Measurements from ENCODE around the gene ZNHIT1.
A peak's percentile ranks its signal among the peaks of the same experiment; 100 is the strongest.
"Not testable (repeated sequence)": the region's sequence is repeated elsewhere in the genome, so short reads cannot be mapped to it uniquely, and the experiment has no call there.

Gene ZNHIT1

DNA sequence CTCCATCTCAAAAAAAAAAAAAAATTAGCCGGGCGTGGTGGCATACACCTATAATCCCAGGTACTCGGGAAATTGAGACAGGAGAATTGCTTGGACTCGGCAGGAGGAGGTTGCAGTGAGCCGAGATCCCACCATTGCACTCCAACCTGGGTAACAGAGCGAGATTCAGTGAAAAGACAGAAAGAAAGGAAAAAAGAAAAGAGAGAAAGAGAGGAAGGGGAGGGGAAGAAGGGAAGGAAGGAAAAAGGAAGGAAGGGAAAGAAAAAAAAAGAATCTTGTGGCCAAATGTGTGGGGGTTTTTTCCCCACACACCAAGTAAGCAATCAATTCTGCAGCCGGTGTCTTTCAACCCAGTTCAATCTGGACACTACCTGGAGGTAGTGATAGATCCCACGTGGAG, 28.9 kb upstream of the ZNHIT1 start:
- DNase-seq: no peak

DNA sequence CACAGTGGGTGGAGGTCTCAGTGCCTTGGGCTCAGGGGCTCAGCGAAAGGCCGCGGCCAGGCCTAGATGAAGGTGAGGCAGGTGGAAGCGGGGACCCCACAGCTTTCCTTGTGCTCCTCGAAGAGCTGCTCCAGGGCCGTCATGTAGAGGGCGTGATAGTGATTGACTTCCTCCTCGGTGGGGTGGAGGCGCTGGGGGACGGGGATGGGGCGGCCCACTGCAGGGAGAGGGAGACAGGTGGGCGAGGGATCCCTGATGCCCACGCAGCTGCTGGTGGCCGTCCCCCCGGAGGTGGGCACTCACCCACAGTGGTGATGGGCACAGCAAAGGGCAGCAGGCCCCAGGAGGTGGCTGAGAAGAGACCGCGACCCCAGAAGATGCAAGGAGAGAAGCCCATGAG, 22.1 kb upstream of the ZNHIT1 start:
- no peak for DNase-seq

DNA sequence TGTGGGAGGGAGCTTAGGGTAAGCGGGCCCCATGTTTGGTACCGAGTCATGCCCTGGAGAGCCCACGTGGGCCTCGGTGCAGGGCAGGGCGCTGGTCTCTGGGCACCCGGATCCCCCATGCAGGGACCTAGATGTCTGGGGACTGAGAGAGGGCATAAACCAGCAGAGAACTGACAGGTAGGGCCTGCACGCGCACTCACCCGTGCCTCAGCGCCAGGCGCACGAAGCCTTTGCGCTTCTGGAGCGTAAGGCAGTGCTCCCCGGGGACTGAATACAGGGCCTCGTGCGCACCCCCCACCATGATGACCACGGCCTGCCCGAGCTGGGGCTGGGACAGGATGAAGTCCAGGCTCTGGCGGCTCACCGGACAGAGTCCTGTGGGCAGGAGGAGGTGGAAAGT, 20.0 kb upstream of the ZNHIT1 start:
- DNase-seq: no peak

DNA sequence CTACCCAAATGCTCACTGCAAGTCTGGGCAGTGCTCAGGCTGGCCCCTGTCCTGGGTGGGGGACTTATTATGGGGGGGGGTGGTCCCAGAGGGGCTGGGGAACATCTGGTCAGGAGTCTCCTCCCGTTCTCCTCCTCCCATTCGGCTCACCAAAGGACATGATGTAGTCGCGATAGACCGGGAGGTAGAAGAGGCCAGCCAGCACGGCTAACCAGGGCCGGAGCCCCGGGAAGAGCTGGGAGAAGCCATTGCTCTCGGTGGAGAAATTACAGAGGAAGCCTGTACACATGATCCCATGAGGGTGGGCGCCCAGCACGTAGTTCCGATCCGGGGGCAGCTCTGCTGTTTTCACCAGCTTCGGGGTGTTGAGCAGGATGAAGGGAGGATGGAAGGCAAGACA, 19.5 kb upstream of the ZNHIT1 start:
- DNase-seq: no peak

DNA sequence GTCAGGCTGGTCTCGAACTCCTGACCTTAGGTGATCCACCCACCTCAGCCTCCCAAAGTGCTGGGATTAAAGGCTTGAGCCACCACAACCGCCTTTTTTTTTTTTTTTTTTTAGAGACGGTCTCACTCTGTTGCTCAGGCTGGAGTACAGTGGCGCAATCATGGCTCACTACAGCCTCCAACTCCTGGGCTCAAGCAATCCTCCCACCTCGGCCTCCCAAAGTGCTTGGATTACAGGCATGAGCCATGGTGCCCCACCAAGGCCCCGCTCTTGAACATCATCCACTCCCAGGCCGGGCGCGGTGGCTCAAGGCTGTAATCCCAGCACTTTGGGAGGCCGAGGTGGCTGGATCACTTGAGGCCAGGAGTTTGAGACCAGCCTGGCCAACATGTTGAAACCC, 18.4 kb upstream of the ZNHIT1 start:
- not testable (repeated sequence) for DNase-seq

DNA sequence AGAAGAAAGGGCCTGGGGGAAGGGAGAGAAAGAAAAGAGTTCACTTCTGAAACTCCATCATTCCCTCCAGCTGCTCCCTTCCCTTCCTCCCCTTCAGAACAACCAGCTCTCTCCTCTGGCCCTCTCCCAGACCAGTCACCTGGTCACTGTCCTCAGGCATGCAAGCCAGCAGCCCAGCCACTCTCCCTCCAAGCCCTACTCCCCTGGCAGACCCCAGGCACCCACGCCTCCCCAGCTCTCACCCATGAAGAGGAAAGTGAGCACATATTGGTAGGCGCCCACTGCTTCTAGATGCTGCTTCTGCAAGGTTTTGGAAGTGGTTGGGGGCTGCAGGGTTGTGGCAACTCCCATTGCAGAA, 17.5 kb upstream of the ZNHIT1 start:
- DNase-seq: no peak

DNA sequence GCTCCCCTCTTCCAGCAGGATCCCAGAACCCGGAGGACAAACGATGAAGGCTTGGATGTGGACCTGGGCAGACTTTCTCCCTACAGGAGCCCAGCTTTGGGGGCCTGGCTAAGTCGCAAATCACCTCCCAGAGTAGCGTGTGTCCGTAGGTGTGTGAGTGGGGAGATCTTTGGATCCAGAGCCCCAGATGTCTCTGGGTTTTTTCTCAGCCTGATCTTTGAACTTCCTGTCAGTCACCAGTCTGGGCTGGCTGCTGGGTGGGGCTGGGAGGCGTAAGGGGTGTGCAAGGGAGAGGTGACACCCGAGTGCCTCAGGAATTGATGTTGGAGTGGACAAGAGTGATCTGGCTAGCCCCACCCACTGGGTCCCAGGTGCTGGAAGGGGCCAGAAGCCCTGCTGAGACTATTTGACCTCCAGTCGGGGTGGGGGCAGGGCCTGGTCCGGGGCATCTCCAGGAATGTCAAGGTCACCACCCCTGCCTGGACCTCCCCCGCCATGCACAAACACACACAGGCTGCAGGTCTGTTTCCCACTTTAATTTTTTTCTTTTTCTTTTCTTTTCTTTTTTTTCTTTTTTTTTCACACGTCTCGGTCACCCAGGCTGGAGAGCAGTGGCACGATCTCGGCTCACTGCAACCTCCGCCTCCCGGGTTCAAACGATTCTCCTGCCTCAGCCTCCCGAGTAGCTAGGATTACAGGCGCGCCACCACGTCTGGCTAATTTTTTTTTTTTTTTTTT, 16.9 kb upstream of the ZNHIT1 start, which contains the start of gene MOGAT3:
MOGAT3 (minus strand) TSS at position 175 of the 738 bp plus-strand sequence. CDS start 182 bp downstream, outside the sequence.
- DNase-seq: peak in 1 of 3 donors; percentile 26

DNA sequence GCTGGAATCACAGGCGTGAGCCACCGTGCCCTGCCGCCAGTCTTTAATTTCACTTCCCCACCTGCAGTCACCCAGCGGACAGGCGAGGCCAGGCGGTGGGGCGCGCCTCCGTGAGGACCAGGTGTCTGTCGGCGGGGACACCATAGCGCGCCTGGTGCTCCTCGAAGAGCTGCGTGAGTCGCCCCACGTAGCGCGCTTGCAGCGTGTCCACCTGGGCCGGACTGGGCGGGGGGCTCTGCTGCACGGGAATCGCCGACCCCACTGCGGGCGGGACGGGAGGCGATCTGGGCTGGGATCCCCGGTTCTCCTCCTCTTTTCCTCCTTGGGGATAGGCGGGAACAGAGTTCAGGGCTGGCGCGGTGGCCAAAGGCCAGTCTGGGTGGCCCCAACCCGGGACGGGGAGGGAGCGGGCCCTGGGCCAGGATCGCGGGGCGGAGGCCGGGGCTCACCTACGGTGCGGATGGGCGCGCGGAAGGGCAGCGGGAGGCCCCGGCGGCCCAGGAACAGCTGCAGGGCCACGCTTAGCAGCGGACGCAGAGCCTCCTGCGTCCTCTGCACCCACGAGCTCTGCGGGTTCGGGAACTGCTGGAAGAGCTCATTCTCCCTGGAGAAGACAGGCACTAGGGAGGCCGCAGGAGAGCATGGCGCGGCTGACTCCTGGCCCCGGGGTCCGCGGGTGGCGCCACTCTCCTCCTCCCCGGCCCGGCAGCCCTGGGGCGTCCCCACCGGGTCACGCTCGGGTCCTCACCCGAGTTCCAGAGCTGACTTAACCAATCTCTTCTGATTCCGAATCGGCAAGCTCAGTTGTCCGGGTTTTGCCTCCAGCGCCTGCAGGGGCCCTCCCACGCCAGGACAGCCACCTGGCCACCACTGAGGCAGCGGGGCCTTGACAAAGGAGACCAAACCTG, 16.0 kb upstream of the ZNHIT1 start:
- DNase-seq: no peak

DNA sequence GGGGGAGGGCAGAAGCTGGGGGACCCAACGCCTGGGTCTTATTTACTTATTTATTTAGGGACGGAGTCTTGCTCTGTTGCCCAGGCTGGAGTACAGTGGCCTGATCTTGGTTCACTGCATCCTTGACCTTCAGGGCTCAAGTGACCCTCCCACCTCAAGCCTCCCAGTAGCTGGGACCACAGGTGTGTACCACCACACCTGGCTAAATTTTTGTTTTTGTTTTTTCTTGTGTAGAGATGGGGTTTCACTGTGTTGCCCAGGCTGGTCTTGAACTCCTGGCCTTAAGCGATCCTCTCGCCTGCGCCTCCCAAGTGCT, 15.4 kb upstream of the ZNHIT1 start:
- no peak for DNase-seq

DNA sequence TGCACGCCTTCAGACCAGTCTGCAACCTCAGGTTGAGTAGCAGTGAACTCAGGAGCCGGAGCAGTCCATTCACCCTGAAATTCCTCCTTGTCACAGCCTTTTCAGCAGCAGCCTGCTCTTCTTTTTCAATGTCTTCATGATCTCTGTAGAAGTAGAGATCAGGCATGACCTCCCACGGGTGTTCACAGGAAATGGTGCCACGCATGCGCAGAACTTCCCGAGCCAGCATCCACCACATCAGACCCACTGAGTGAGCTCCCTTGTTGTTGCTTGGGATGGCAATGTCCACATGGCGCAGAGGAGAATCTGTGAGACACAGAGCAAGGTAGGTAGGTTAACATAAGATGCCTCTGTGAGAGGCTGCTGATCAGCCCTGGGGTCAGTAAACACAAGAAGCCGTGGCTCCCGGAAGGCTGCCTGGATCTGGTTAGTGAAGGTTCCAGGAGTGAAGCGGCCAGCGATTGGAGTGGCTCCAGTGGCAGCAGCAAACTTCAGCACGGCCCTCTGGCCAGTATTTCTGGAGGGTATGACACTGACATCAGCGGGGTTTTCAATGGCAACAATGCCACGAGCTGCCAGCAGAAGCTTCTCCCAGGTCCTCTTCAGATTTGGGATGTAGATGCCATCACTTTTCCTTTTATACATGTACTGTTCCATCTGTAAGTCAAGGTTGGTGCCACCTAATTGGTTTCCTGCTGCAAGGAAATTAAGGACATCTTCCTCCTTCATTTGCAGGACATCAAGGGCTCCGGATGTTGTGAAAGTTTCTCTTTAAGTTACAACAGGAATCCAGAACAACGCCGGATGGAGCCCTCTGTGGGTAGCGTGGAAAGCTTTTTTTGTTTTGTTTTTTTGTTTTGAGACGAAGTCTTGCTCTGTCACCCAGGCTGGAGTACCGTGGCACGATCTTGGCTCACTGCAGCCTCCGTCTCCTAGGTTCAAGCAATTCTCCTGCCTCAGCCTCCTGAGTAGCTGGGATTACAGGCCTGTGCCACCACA, 13.9 kb upstream of the ZNHIT1 start:
- DNase-seq: peak; percentile 58 to 69 (median 69)

DNA sequence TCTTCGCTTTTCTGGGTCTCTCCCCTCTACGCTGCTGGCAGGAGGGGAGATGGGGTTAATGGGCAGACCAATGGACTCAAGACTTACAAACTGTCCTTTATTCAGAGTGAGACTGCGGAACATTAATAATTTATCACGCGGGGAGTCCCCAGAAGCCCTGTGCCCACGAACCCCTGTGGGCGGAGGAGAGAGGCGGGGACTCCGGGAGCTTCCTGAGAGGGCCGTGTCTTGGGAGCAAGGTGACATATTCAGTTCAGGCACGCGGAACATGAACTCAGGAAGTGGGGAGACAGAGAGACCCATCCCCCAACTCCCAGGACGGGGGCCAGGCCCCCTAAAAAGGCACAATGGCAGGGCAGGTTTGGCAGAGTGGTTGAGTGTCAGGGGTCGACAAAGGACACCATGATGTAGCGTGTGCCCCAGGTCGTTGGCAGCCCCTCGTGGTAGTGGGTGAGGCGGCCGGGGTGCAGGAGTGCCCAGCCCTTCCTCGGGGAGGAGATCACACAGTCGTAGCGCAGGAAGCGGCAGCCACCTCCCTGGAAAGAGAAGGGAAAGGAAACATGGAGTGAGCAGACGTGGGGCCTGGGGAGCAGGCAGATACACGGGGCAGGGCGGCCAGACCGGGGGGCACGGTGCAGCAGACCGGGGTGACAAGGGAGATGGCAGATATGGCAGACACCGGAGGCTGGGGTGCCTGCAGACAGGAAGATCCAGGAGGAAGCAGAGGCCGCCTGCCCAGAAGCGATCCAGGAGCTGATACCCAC, 11.9 kb upstream of the ZNHIT1 start:
- no peak for DNase-seq

DNA sequence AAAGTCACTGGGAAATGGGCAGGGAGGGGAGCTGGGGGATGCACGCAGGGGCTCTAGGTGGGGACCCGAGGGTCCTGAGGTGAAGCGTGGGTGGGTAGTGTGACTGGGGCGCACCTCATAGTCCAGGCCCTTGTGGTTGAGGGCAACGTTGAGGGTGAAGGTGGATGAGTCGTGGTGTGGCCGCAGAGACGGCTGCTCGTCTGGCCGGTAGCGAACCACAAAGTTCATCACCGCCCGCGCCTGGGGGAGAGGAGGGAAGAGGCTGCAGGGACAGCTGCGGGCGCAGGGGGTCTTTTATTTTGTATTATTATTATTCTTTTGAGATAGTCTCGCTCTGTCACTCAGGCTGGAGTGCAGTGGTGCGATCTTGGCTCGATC, 11.3 kb upstream of the ZNHIT1 start:
- no peak for DNase-seq

DNA sequence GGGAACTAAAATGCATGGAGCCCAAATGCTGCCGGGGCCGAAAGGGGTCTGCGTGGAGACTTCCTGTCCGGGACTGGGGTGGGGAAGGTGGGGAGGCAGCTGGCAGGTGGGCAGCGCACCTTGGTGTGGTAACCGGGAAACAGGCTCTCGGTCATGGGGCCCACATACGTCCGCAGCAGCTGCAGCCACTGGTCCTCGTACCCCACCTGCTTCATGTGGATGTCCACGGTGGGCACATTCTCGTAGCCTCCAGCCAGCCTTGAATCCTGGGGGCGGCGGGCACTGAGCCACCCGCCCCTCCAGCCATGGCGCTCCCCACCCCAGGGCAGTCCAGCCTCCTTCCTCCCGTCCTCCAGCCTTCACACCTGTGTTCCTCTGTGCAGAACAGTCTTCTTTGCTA, 10.5 kb upstream of the ZNHIT1 start:
- DNase-seq: no peak

DNA sequence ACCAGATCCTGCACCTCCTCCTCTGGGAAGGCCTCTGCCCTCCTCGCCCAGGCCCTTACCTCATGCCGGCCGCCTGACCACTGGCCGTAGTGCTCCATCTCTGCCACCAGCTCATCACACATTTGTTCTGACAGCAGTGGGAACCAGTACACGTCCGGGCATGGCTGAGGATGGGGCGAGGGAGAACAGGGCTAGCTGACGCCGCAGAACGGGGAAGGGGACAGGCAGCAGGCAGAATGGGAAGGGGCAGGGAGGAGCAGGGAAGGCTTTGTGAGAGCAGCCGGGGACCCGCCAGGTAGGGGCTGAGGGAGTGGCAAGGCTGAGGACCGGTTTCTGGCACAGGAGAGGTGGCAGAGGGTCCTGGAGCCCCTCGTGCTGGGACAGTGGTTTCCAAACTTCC, 9.2 kb upstream of the ZNHIT1 start:
- DNase-seq: no peak

DNA sequence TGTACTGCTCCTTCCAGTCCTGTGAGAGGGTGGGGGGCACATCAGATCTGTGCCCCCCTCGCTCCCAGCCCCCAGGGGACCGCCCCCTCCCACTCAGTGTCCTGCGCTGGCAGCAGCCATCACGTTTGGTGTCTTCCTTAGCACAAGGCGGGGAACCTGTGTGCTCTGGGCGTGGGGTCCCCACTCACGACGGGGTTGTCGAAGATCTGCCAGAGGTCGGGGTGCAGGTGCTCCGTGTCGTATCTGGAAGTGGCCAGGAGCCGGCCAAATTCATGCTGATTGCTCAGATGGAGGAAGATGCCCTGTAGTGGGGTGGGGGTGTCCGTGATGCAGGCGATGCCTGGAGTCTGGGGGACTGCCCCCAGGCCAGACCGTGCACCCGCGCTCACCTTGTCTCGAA, 7.8 kb upstream of the ZNHIT1 start:
- DNase-seq: no peak

DNA sequence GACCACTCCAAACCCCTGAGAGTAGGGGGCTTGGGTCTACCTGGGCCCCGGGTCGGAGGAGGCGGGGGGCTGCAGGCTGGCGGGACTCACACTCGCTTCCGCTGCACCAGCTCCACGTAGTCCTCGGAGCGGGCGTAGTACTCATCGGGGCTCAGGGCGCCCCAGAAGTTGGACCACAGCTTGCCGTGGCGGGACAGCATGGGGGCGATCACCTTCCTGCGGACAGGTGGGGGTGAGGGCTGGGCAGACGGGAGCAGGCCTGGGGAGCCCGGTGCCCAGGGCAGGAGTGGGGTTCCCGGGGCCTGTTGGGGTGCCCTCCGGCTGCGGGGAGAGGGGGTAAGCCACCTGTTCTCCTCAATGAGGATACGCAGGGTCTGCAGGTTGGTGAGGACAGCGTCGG, 6.5 kb upstream of the ZNHIT1 start:
- no peak for DNase-seq

DNA sequence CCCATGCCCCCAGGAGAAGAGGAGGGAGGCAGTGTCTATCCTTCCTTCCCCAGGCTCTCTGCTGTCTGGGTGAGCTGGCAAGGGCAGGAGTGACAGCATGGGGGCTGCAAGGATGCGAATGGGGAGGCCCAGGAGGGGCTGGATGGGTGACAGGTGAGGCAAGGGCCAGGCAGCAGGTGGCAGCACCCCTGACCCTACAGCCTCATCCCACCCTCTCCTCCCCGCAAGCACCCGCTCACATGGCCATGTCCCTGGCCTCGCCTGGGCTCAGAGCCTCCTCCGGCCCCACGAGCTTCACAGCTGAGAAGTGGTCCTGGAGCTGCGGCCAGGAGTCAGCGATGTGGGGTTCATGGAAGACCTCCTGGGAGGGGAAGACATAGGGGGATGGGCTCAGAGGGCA, 6.0 kb upstream of the ZNHIT1 start:
- DNase-seq: no peak

DNA sequence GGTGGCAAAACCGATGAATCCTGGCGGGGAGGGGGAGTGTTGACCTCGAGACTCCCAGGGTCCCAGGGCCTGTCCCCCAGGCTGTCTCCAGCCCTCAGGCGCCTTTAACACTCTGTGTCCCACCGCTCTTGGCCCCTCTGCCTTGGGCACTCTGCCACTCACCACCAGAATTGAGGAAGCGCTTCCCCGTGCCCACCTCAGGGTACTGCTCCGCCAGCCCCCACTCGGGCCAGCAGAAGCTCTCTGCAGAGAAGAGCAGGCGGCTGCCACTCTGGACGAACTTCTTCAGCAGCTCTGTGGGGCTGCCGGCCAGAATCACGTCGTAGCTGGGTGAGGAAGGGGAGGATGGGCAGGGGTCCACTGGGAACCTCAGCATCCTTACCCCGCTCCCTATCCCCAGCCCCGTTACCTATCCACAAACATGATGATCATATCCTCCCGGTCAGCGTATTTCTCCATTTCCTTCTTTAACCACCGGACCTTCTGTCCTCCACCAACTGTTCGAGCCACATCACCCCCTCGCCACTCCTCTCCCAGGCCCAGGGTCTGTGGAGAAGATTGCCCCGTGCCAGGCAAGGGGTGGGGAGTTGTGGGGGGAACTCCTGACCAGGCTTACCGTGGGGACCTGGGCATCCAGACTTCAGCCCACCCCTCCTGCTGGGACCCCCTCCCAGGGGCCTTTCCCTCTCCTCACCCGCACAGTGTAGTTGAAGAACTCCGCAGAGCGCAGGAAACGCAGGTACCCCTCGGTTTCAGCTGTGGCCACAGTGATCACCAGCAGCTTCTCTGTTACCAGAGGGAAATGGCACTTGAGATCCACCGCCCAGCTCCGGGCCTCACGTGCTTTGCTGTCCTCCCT, 1.7 kb upstream of the ZNHIT1 start:
- DNase-seq: peak; percentile 52 to 64 (median 54)

DNA sequence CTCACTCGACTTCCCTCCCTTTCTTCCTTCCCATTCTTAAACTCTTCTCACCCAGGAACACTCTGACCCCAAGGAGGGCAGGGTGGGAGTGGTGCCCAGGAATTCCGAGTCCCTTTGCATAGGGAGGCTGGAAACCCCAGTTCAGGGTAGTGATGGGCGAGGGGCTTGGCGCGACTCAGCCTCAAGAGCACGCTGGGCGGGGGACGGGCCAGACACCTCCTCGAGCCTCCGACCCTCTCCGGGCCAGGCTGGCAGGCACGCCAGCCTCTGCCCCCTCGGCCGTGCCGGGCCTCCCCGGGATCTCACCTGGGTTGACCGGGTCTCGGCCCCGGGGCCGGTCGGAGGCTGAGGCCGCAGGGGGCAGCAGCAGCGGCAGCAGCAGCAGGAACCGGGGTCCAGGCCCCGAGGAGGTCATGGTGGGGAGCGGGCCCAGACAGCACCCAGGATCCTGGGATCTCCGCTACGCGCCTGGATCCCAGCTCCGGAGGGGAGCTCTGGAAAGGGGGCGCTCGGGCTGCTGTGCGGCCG, 1.0 kb upstream of the ZNHIT1 start:
- DNase-seq: no peak

DNA sequence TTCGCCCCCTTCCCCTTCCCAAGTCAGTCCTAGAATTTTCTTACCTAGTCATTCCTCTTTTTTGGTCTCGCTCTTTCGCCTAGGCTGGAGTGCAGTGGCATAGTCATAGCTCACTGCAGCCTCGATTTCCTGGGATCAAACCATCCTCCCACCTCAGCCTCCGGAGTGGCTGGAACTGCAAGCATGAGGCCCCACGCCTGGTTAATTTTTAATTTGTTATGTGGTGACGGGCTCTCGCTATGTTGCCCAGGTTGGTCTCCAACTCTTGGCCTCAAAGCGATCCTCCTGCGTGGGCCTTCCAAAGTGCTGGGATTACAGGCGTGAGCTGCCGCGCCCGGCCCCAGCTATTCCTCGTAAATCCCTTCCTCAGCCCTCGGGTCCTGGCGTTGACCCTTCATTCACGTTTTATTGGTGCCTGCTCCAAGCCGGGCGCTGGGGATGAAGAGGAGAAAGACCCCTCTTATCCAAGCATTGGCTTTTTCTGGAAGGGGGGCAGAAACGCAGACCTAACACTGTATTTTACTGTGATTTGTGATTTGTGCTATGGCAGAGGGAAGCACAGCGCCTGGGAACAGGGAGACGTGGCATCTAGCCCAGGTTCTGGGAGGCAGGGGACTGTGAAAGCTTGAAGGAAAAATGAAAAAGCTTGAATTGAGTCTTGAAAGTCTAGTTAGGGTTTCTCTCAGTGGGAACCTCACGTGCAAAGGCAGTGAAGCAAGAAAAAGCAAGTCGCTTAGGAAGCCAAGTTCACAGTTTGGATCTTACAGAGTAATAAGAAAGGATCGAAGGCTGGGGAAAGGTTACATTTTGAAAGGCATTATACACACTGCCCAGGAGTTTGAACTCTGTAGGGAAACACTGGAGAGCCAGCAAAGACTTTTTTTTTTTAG, 516 bp downstream of the ZNHIT1 start:
- no peak for DNase-seq

Measured in suppressor macrophage treated with lipopolysaccharide for 1 hour (primary cell).